HEK293T (cell line): ENCODE data around the gene ADAMTS12.

Experiments
- BHLHE40 ChIP-seq: fragments of 450-650 bp; IDR thresholded peaks from 2 replicates; pipeline ENCODE4 v1.6.1; 2016; ENCODE audit warnings: mild to moderate bottlenecking, moderate library complexity, borderline replicate concordance
- FOXA1 ChIP-seq: fragments of 450-650 bp; IDR thresholded peaks from 2 replicates; pipeline ENCODE4 v1.6.1; 2016; ENCODE audit warnings: mild to moderate bottlenecking
- FOXK2 ChIP-seq: fragments of 450-650 bp; IDR thresholded peaks from 2 replicates; pipeline ENCODE4 v1.6.1; 2016; ENCODE audit warnings: mild to moderate bottlenecking
- L3MBTL2 ChIP-seq: fragments of 450-650 bp; conservative IDR thresholded peaks from 2 replicates; pipeline ENCODE4 v1.6.1; 2016; ENCODE audit warnings: mild to moderate bottlenecking
- SP1 ChIP-seq: fragments of 450-650 bp; IDR thresholded peaks from 2 replicates; pipeline ENCODE4 v1.6.1; 2017
- TARDBP ChIP-seq: fragments of 450-650 bp; IDR thresholded peaks from 2 replicates; pipeline ENCODE4 v1.6.1; 2016
- ZNF384 ChIP-seq: fragments of 450-650 bp; IDR thresholded peaks from 2 replicates; pipeline ENCODE4 v1.6.1; 2016

- TF ChIP-seq SP1 = no peak
- TF ChIP-seq TARDBP = no peak
- TF ChIP-seq FOXA1 = no peak
- TF ChIP-seq ZNF384 = no peak
- no peak for TF ChIP-seq BHLHE40
- TF ChIP-seq FOXK2 = no peak
- no peak for TF ChIP-seq L3MBTL2
These were observed 58.6 kb downstream of the ADAMTS12 start for GRCh38 chr5:33833237-33833575.
